Measurements from ENCODE around the gene SPAG17. TPM values are rescaled to one million over a fixed set of nuclear protein-coding genes. Genes with fewer than 3 reads are reported as not detected.
A peak's percentile ranks its signal among the peaks of the same experiment; 100 is the strongest.

The SPAG17 gene
- total RNA-seq, 1 donor from 2014 or later, result 0.12 TPM

DNA sequence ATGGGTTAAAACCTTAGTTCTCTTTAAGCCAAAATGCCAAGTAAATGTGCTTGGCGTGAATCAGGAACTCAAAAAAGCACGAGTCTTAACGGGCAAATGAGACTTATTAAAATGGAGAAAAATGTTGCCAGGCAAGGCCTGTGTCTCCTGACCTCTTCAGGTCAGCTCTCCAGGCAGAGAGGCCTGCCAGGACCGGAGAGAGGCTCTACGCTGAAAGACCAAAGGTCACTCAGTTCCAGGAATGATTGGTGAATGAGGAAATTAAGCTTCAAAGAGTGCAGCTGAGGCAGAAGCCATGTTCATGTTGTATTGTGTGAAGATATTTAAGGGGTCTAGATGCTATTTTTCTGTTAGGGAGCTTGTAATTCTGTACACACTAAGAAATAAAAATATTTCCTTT is 66.6 kb downstream of the SPAG17 start:
- H3K27me3 ChIP-seq, result no peaks in the 10 kb centered on the region
- no peaks in the 10 kb centered on the region for H3K36me3 ChIP-seq
- peak; percentile 77 for ATAC-seq
- peak; percentile 68 for DNase-seq
- TF ChIP-seq, protein P1, sequence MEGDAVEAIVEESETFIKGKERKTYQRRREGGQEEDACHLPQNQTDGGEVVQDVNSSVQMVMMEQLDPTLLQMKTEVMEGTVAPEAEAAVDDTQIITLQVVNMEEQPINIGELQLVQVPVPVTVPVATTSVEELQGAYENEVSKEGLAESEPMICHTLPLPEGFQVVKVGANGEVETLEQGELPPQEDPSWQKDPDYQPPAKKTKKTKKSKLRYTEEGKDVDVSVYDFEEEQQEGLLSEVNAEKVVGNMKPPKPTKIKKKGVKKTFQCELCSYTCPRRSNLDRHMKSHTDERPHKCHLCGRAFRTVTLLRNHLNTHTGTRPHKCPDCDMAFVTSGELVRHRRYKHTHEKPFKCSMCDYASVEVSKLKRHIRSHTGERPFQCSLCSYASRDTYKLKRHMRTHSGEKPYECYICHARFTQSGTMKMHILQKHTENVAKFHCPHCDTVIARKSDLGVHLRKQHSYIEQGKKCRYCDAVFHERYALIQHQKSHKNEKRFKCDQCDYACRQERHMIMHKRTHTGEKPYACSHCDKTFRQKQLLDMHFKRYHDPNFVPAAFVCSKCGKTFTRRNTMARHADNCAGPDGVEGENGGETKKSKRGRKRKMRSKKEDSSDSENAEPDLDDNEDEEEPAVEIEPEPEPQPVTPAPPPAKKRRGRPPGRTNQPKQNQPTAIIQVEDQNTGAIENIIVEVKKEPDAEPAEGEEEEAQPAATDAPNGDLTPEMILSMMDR (IDR thresholded peaks at IDR 0.05), result no peak
- intact Hi-C loops (cut with DNase I), result no loop called here
- H3K27ac ChIP-seq, result no peak overlapping the region
- no peak overlapping the region for H3K4me3 ChIP-seq
- no peaks in the 10 kb centered on the region for H3K4me1 ChIP-seq
- H3K9me3 ChIP-seq, result no peaks in the 10 kb centered on the region

DNA sequence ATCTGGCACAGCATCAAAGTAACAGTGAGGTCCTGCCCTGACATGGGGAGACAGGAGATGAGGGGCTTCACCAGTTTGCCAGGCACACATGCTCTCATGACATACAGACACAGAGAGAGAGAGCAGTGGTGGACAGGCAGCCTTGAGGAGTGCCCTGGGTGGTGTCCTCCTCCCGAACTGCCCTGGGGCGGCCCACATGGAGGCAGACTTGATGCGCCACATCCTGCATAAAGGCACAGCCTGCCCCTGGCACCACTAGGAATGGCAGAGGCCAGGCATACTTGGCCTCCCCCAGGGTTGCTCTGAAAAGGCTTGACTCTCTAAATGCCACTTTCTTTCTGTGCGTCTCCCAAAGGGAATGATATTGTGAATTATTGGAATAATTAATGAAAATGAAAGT is 67.5 kb downstream of the SPAG17 start:
- ATAC-seq, result peak; percentile 32
- Histone ChIP-seq H3K36me3 (no peaks in the 10 kb centered on the region), H3K27me3 (no peaks in the 10 kb centered on the region), H3K4me1 (no peaks in the 10 kb centered on the region), H3K27ac (no peak overlapping the region), H3K9me3 (no peaks in the 10 kb centered on the region), H3K4me3 (no peak overlapping the region)
- intact Hi-C loops (cut with DNase I), result no loop called here
- DNase-seq, result no peak
- TF ChIP-seq, protein P1 (IDR thresholded peaks at IDR 0.05), result no peak

DNA sequence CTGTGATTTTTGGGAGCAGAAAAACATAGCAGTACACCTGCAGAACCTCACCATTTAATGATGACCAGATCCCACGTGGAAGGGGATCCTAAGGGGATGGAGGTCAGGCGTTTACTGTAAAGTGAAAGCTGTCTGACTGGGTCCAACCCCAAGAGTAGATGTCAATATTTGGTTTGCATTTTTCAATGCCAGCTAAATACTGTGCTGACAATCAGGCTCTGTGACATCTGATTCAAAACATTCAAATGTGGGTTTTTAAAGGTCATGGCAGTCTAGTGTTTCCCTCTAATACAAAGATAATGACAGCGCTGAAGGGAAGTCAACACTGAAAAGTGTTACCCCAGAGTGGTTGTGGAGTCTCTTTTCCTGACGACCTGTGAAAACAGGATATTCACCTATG is 68.1 kb downstream of the SPAG17 start:
- Histone ChIP-seq H3K9me3 (no peaks in the 10 kb centered on the region), H3K27ac (no peak overlapping the region), H3K27me3 (no peaks in the 10 kb centered on the region), H3K36me3 (no peaks in the 10 kb centered on the region), H3K4me1 (no peaks in the 10 kb centered on the region), H3K4me3 (no peak overlapping the region)
- DNase-seq (no peak), ATAC-seq (peak; percentile 21)
- TF ChIP-seq, protein P1 (IDR thresholded peaks at IDR 0.05), result no peak
- intact Hi-C loops (cut with DNase I), result no loop called here

DNA sequence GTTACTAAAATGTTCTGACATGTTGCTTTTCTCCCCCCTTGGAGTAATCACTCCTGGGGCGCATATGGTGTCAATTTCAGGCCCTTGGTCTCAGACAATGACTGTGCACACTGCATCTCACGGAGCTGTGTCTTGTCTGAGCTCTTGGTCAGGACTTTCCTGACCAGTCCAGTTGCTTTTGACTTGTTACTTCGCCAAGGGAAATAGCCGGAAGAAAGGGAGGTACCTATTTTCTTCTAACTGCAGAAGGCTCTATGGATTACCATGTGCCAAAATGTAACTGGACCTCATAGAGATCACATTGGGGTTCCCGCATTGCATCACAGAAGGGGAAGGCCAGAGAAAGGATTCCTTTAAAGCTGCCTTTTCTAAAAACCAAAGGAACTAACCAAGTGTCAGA is 68.6 kb downstream of the SPAG17 start:
- TF ChIP-seq, protein P1 (IDR thresholded peaks at IDR 0.05), result no peak
- Histone ChIP-seq H3K4me3 (no peak overlapping the region), H3K9me3 (no peaks in the 10 kb centered on the region), H3K36me3 (no peaks in the 10 kb centered on the region), H3K27ac (no peak overlapping the region), H3K4me1 (no peaks in the 10 kb centered on the region), H3K27me3 (no peaks in the 10 kb centered on the region)
- ATAC-seq (no peak), DNase-seq (no peak)
- intact Hi-C loops (cut with DNase I), result no loop called here

DNA sequence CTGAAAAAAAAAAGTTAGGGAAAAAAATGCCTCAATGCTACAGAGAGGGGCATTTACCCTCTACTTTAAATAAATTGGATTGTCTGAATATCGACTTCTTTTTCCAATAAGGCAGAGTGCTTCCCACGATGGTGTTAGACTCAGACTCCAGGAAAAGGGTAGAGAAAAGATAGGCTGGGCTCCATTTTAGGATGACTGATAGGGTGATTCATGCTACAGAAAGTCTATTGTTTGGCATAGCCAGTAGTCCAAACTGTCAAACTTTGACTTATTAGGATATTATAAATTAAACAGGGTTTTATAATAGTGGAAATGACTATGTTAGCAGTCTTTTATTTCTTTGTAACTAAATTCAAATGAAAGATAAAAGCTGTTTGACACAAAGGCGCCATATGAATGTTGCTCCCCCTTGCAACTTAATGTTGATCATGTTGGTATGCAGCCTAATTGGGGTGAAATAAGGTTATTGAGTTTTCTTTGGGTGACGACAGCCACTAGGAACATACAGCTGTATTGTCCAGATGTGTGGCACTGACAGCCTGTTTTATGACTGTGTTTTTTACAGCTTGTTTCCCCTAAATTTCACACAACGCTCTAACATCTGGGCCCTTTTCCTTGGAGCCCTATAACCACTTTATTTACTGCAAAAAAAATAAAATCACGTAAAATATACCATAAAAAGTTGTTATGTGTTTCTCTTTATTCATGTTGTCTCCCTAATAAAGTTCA is 69.3 kb downstream of the SPAG17 start:
- DNase-seq, result no peak
- Histone ChIP-seq H3K36me3 (no peaks in the 10 kb centered on the region), H3K9me3 (no peaks in the 10 kb centered on the region), H3K27ac (no peak overlapping the region), H3K27me3 (no peaks in the 10 kb centered on the region), H3K4me3 (no peak overlapping the region), H3K4me1 (no peaks in the 10 kb centered on the region)
- no peak for ATAC-seq
- intact Hi-C loops (cut with DNase I), result no loop called here
- TF ChIP-seq, protein P1 (IDR thresholded peaks at IDR 0.05), result no peak

DNA sequence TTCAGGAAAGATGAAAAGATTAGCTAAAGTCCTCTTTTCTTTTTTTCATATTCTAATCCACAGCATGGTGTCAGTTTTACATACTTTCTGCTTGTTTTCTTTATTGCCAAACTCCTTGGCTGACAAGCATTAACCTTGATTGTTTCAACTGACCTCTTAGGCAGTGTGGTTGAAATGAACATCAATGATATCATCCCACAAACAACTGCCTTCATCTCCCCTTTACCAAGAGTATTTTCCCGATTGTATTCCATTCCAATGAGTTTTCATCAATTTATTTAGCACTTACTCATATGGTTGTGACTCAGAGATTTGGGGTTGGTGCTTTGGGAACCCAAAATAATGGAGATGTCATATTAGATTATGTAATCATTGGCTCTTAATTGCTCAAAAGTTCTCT is 71.8 kb downstream of the SPAG17 start:
- H3K27me3 ChIP-seq, result no peaks in the 10 kb centered on the region
- H3K9me3 ChIP-seq, result no peaks in the 10 kb centered on the region
- no peaks in the 10 kb centered on the region for H3K4me1 ChIP-seq
- TF ChIP-seq, protein P1 (IDR thresholded peaks at IDR 0.05), result no peak
- no peak overlapping the region for H3K27ac ChIP-seq
- no peak overlapping the region for H3K4me3 ChIP-seq
- H3K36me3 ChIP-seq, result no peaks in the 10 kb centered on the region
- ATAC-seq, result no peak
- no peak for DNase-seq
- intact Hi-C loops (cut with DNase I), result no loop called here

Measured in upper lobe of right lung (tissue), 1 donor.